K562 (cell line): ENCODE results near the gene NCAM2. TPM values are rescaled to one million over a fixed set of nuclear protein-coding genes. Genes with fewer than 3 reads are reported as not detected.

Experiments
- ARID1B ChIP-seq: fragments of 450-650 bp; IDR thresholded peaks from 2 replicates; pipeline ENCODE4 v1.6.1; 2016; ENCODE audit warnings: antibody characterized with exemption, mild to moderate bottlenecking, inconsistent platforms
- ATF6 ChIP-seq: sonication (generic); formaldehyde crosslinking; IDR thresholded peaks from 2 replicates; pipeline ENCODE4 v1.4.0; 2020; ENCODE audit warnings: mild to moderate bottlenecking, missing genetic modification reagents
- BRD4 ChIP-seq: fragments of 200-600 bp; sonication (generic); IDR thresholded peaks from 2 replicates; pipeline ENCODE4 v1.6.1; 2017; ENCODE audit warnings: inconsistent platforms
- CBFA2T3 ChIP-seq: fragments of 450-650 bp; IDR thresholded peaks from 2 replicates; pipeline ENCODE4 v1.6.1; 2017
- CHD4 ChIP-seq: fragments of 200-600 bp; sonication (generic); IDR thresholded peaks from 3 replicates; pipeline ENCODE4 v1.6.1; 2012; ENCODE audit warnings: low read depth, mild to moderate bottlenecking, mixed read lengths, low read length, inconsistent platforms; ENCODE audit not compliant: insufficient read depth, insufficient replicate concordance, poor library complexity, severe bottlenecking
- CREB5 ChIP-seq: fragments of 250-450 bp; sonication (Bioruptor Pico); IDR thresholded peaks from 2 replicates; pipeline ENCODE4 v1.5.0; 2020; ENCODE audit warnings: mild to moderate bottlenecking
- ELF2 ChIP-seq: fragments of 250-450 bp; sonication (Bioruptor Pico); IDR thresholded peaks from 2 replicates; pipeline ENCODE4 v1.5.0; 2021; ENCODE audit warnings: mild to moderate bottlenecking
- ELF4 ChIP-seq: fragments of 450-650 bp; formaldehyde crosslinking; IDR thresholded peaks from 2 replicates; pipeline ENCODE4 v1.4.0; 2022; ENCODE audit warnings: missing genetic modification characterization
- GTF2F1 ChIP-seq: IDR thresholded peaks from 2 replicates; pipeline ENCODE4 v1.6.1; 2011; ENCODE audit warnings: low read depth, low read length, improper control_type of control experiment
- HDAC1 ChIP-seq, 2 experiments: fragments of 450-650 bp; IDR thresholded peaks; 2 replicates each; pipeline ENCODE4 v1.6.1; 2016 to 2017; ENCODE audit warnings: inconsistent platforms in 1 of 2, mild to moderate bottlenecking in 1 of 2, moderate library complexity in 1 of 2
- HMGN3 ChIP-seq: IDR thresholded peaks from 2 replicates; pipeline ENCODE4 v1.6.1; 2011; ENCODE audit warnings: borderline replicate concordance, low read depth, mild to moderate bottlenecking, mixed read lengths, low read length; ENCODE audit not compliant: insufficient read length; ENCODE audit errors: extremely low read depth
- KDM1A ChIP-seq, 2 experiments: fragments of 450-650 bp; IDR thresholded peaks; 2 replicates each; pipeline ENCODE4 v1.6.1; 2016; ENCODE audit warnings: mild to moderate bottlenecking in 2 of 2
- NFE2 ChIP-seq: IDR thresholded peaks from 2 replicates; pipeline ENCODE4 v1.6.1; 2014; ENCODE audit warnings: antibody characterized with exemption, low read depth
- NR2C1 ChIP-seq, 2 experiments: fragments of 450-650 bp; IDR thresholded peaks; 2 replicates each; pipeline ENCODE4 v1.6.1; 2017; ENCODE audit warnings: mild to moderate bottlenecking in 2 of 2, antibody characterized with exemption in 1 of 2, inconsistent platforms in 1 of 2, missing compliant biosample characterization in 1 of 2, missing genetic modification characterization in 1 of 2
- PCBP1 ChIP-seq: fragments of 200-400 bp; formaldehyde crosslinking; IDR thresholded peaks from 2 replicates; pipeline ENCODE4 v1.6.1; 2018; ENCODE audit warnings: mild to moderate bottlenecking, low read depth, low read length; ENCODE audit not compliant: poor library complexity, severe bottlenecking
- PHTF2 ChIP-seq: fragments of 250-450 bp; sonication (Bioruptor Pico); IDR thresholded peaks from 2 replicates; pipeline ENCODE4 v1.5.0; 2021; ENCODE audit warnings: mild to moderate bottlenecking
- RBM34 ChIP-seq: fragments of 200-400 bp; formaldehyde crosslinking; IDR thresholded peaks from 2 replicates; pipeline ENCODE4 v1.6.1; 2018; ENCODE audit warnings: low read length, borderline replicate concordance; ENCODE audit not compliant: insufficient read depth
- SMARCE1 ChIP-seq: fragments of 450-650 bp; IDR thresholded peaks from 2 replicates; pipeline ENCODE4 v1.7.1; 2016; ENCODE audit warnings: mild to moderate bottlenecking
- TAF9B ChIP-seq: fragments of 450-650 bp; IDR thresholded peaks from 2 replicates; pipeline ENCODE4 v1.6.1; 2018; ENCODE audit warnings: mild to moderate bottlenecking; ENCODE audit not compliant: partially characterized antibody
- ZBTB33 ChIP-seq: sonication (generic); formaldehyde crosslinking; IDR thresholded peaks from 2 replicates; pipeline ENCODE4 v1.8.1; 2023; ENCODE audit warnings: mild to moderate bottlenecking, missing genetic modification reagents
- ZC3H8 ChIP-seq: fragments of 450-650 bp; IDR thresholded peaks from 2 replicates; pipeline ENCODE4 v1.6.1; 2017
- ZNF140 ChIP-seq: fragments of 250-450 bp; sonication (Bioruptor Pico); IDR thresholded peaks from 2 replicates; pipeline ENCODE4 v1.8.0; 2021; ENCODE audit warnings: moderate library complexity, mild to moderate bottlenecking, inconsistent platforms
- ZNF232 ChIP-seq: sonication (generic); formaldehyde crosslinking; IDR thresholded peaks from 2 replicates; pipeline ENCODE4 v1.8.0; 2022; ENCODE audit warnings: mild to moderate bottlenecking, missing genetic modification reagents
- ZNF586 ChIP-seq: fragments of 450-650 bp; formaldehyde crosslinking; conservative IDR thresholded peaks from 2 replicates; pipeline ENCODE4 v1.4.0; 2020; ENCODE audit warnings: mild to moderate bottlenecking, moderate library complexity
- polyA plus RNA-seq, 8 experiments: library from polyadenylated mRNA; depleted of rRNA in 4 of 8; stranded (reverse) in 5 of 8; unstranded in 3 of 8; fragments of >200 nt; fragmentation: Nextera tagmentation in 2 of 8; fragmentation: Illumina TruSeq in 1 of 8; extraction: Ambion mirVana in 2 of 8; extraction: Trizol in 1 of 8; gene quantifications; 2 replicates each; pipeline versions ENCODE4 v1.2.1 to v1.2.3, GENCODE V29; 2011 to 2014; ENCODE audit warnings: inconsistent platforms in 1 of 8, missing spikeins in 1 of 8
- total RNA-seq, 7 experiments: library from RNA; depleted of rRNA in 6 of 7; stranded (reverse); fragments of >200 nt in 6 of 7; fragmentation: Illumina TruSeq in 2 of 7; extraction: Trizol in 2 of 7; gene quantifications; 2 replicates each; pipeline versions ENCODE4 v1.2.1 to v1.2.3, GENCODE V29; 2011 to 2021; ENCODE audit warnings: low replicate concordance in 1 of 7

The NCAM2 gene
- total and polyA plus RNA-seq, 9 of the 15 experiments (the other 6 are each of a cell fraction or from before 2014, with no cell fraction given): 14.0 to 58.2 (median 27.8) TPM

GRCh38 chr21:21177353-21177986 is 179.3 kb downstream of the NCAM2 start (continued):
- TF ChIP-seq CREB5 (no peak), HMGN3 (no peak), ZBTB33 (CRISPR knock-in tag) (no peak), ZNF140 (CRISPR knock-in tag) (no peak), GTF2F1 (no peak), NFE2 (no peak), SMARCE1 (no peak), PHTF2 (CRISPR knock-in tag) (no peak), KDM1A (IDR thresholded peaks at IDR 0.05) (no peak), PCBP1 (peak; percentile 25), HDAC1 (IDR thresholded peaks at IDR 0.05) (peak in 1 of 2 experiments; percentile 29; a peak in 1 of 4 replicates), ATF6 (no peak), ELF4 (CRISPR knock-in tag) (0 out of 2 replicates have a peak, but pooled peaks have one; percentile 11), BRD4 (no peak), RBM34 (no peak), ELF2 (CRISPR knock-in tag) (no peak), CHD4 (no peak), ZNF586 (CRISPR knock-in tag) (no peak), ARID1B (peak; percentile 21; the same call in 1 of the 2 replicates), ZNF232 (CRISPR knock-in tag) (no peak), NR2C1 (IDR thresholded peaks at IDR 0.05) (no peak), NR2C1 (tag; IDR thresholded peaks at IDR 0.05) (no peak), CBFA2T3 (no peak), ZC3H8 (no peak), TAF9B (no peak)
